ENCODE results near the gene RIN3.
A peak's percentile ranks its signal among the peaks of the same experiment; 100 is the strongest.

Gene RIN3

DNA sequence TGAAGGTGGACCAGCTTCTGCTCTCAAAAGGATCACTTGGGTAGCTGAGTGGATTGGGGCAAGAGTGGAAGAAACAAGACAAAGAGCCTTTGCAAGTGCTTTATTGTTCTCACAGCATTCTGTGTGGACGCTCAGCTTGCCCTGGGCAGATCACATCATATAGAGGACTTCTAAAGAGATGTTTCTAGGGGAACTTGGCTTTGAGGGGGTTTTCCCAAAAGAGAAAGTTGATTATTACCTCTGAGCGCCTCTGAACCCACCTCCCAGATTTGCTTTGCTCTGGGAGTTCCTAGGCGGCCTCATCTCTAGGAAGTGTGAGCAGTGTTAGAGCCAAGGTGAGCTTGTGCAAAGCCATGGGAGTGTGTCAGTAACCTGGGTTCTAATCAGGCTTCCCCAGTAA is 81.7 kb downstream of the RIN3 start:
- no peak overlapping the region for H3K4me3 ChIP-seq (ENCODE audit: severe bottlenecking)
- peaks cover 28% of the 10 kb centered on the region for H3K4me1 ChIP-seq (ENCODE audit: insufficient read depth, poor library complexity, severe bottlenecking)
- peaks cover 3% of the 10 kb centered on the region for H3K9me3 ChIP-seq (ENCODE audit: severe bottlenecking)
- TF ChIP-seq, protein P1, sequence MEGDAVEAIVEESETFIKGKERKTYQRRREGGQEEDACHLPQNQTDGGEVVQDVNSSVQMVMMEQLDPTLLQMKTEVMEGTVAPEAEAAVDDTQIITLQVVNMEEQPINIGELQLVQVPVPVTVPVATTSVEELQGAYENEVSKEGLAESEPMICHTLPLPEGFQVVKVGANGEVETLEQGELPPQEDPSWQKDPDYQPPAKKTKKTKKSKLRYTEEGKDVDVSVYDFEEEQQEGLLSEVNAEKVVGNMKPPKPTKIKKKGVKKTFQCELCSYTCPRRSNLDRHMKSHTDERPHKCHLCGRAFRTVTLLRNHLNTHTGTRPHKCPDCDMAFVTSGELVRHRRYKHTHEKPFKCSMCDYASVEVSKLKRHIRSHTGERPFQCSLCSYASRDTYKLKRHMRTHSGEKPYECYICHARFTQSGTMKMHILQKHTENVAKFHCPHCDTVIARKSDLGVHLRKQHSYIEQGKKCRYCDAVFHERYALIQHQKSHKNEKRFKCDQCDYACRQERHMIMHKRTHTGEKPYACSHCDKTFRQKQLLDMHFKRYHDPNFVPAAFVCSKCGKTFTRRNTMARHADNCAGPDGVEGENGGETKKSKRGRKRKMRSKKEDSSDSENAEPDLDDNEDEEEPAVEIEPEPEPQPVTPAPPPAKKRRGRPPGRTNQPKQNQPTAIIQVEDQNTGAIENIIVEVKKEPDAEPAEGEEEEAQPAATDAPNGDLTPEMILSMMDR (IDR thresholded peaks at IDR 0.05; ENCODE audit: poor library complexity, severe bottlenecking) = no peak
- H3K27me3 ChIP-seq (ENCODE audit: insufficient read depth, poor library complexity, severe bottlenecking) = no peaks in the 10 kb centered on the region
- no peak for ATAC-seq (ENCODE audit: low read depth)
- no peak overlapping the region for H3K27ac ChIP-seq (ENCODE audit: poor library complexity, severe bottlenecking)
- no peak for DNase-seq (ENCODE audit: low spot score)
- H3K36me3 ChIP-seq (ENCODE audit: low read depth) = no peaks in the 10 kb centered on the region

DNA sequence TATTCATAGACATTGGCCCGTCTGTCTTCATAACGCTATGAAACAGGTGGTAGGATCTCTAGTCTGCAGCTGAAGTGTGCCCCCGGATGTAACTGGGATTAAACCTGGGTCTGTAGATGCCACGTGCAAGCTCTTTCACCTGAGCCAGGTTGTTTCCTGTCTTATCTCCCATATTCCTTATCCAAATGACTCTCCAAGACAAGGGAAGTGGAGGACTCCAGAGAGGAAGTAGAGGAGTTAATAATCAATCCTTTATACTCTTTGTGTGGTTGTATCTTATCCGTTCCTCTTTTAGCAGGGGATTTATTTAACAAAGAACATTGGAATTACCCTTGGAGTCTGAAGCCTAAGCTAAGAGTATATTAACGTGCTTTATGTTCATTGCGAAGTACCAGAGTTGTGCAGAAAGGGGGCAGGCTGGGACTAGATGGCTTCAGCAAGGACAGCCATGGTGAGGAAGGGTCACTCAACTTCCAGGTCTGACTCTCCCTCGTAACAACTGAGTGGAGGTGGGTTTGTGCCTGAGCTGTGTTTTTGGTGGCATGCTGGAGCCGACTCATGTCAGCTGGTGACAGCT is 82.8 kb downstream of the RIN3 start:
- TF ChIP-seq, protein P1 (IDR thresholded peaks at IDR 0.05; ENCODE audit: poor library complexity, severe bottlenecking) = no peak
- DNase-seq (ENCODE audit: low spot score) (no peak), ATAC-seq (ENCODE audit: low read depth) (no peak)
- Histone ChIP-seq H3K27ac (ENCODE audit: poor library complexity, severe bottlenecking) (peak overlapping the region; percentile 5), H3K4me3 (ENCODE audit: severe bottlenecking) (no peak overlapping the region), H3K27me3 (ENCODE audit: insufficient read depth, poor library complexity, severe bottlenecking) (no peaks in the 10 kb centered on the region), H3K36me3 (ENCODE audit: low read depth) (no peaks in the 10 kb centered on the region), H3K9me3 (ENCODE audit: severe bottlenecking) (peaks cover 3% of the 10 kb centered on the region), H3K4me1 (ENCODE audit: insufficient read depth, poor library complexity, severe bottlenecking) (peaks cover 32% of the 10 kb centered on the region)

DNA sequence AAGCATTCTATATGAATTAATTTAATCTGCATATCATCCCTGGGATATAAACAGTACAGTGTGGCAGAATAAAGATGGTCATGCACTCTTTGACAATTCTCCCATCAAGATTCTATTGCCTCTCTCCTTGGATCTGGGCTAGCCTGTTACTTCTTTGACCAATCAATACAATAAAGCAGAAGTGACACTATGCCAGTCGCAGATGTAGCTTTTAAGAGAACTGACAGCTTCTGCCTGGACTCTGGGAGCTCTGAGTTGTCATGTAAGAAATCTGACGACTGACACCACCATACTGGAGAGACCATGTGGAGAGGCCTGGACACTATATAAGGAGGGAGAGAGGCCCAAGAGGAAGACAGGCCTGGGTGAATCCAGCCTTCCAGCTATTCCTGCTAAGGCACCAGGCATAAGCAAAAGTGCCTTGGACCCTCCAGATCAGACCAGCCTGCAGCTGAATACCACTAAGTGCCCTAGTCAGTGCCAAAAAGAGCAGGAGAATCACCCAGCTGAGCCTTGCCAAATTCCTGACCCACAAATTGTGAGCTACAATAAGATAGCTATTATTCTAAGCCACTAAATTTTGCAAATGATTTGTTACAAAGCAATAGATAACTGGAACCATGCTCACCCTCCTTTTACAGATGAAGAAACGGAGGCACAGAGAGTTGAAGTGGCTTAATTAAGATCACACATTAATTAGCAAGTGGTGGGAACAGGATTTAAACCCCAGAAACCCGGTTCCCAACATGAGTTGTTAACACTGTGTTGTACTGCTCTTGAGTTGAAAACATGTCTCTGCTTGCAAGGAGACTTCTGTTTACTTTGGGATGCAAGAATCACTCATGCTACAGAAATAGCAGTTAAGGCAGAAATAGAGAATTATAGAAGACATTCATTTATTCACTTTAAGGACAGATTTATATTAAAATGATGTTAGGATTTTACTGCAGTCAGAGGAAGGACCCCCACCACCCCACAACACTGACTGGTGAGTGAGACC is 84.6 kb downstream of the RIN3 start:
- no peak for ATAC-seq (ENCODE audit: low read depth)
- TF ChIP-seq, protein P1 (IDR thresholded peaks at IDR 0.05; ENCODE audit: poor library complexity, severe bottlenecking) = no peak

DNA sequence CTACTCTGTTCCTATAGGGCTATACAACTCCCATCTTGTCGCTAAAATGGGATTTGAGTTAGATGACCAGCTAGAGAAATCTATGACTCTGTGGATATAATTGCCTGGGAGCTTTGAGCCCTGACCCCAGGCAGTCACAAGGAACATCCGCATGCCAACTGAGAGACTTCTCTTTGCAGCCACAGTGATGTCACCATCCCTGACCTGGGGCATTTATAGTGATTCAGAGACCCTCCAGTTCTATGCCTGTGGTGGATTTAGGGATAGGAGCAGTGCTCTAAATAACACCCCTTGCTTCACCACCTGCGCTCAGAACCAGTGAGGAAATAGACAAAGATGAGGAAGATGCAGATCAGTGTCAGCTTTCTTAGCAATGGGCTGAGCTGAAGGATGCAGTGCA is 86.2 kb downstream of the RIN3 start:
- Histone ChIP-seq H3K4me1 (ENCODE audit: insufficient read depth, poor library complexity, severe bottlenecking) (peaks cover 32% of the 10 kb centered on the region), H3K9me3 (ENCODE audit: severe bottlenecking) (no peaks in the 10 kb centered on the region), H3K36me3 (ENCODE audit: low read depth) (no peaks in the 10 kb centered on the region), H3K27me3 (ENCODE audit: insufficient read depth, poor library complexity, severe bottlenecking) (no peaks in the 10 kb centered on the region), H3K4me3 (ENCODE audit: severe bottlenecking) (no peak overlapping the region), H3K27ac (ENCODE audit: poor library complexity, severe bottlenecking) (peak overlapping the region; percentile 49)
- no peak for DNase-seq (ENCODE audit: low spot score)
- TF ChIP-seq, protein P1 (IDR thresholded peaks at IDR 0.05; ENCODE audit: poor library complexity, severe bottlenecking) = no peak
- ATAC-seq (ENCODE audit: low read depth) = no peak

More for the DNA sequence above, 84.6 kb downstream of the RIN3 start:
- Histone ChIP-seq H3K27ac (ENCODE audit: poor library complexity, severe bottlenecking) (no peak overlapping the region), H3K4me1 (ENCODE audit: insufficient read depth, poor library complexity, severe bottlenecking) (peaks cover 32% of the 10 kb centered on the region), H3K4me3 (ENCODE audit: severe bottlenecking) (no peak overlapping the region), H3K27me3 (ENCODE audit: insufficient read depth, poor library complexity, severe bottlenecking) (no peaks in the 10 kb centered on the region), H3K36me3 (ENCODE audit: low read depth) (no peaks in the 10 kb centered on the region), H3K9me3 (ENCODE audit: severe bottlenecking) (no peaks in the 10 kb centered on the region)
- no peak for DNase-seq (ENCODE audit: low spot score)

All from RWPE2 (cell line).